ENCODE data around the gene TRRAP. TPM values are rescaled to one million over a fixed set of nuclear protein-coding genes. Genes with fewer than 3 reads are reported as not detected.
"Not testable (repeated sequence)": the region's sequence is repeated elsewhere in the genome, so short reads cannot be mapped to it uniquely, and the experiment has no call there.

Gene TRRAP
- total RNA-seq, 3 donors from 2014 or later: 36.2 to 47.8 (median 44.5) TPM

DNA sequence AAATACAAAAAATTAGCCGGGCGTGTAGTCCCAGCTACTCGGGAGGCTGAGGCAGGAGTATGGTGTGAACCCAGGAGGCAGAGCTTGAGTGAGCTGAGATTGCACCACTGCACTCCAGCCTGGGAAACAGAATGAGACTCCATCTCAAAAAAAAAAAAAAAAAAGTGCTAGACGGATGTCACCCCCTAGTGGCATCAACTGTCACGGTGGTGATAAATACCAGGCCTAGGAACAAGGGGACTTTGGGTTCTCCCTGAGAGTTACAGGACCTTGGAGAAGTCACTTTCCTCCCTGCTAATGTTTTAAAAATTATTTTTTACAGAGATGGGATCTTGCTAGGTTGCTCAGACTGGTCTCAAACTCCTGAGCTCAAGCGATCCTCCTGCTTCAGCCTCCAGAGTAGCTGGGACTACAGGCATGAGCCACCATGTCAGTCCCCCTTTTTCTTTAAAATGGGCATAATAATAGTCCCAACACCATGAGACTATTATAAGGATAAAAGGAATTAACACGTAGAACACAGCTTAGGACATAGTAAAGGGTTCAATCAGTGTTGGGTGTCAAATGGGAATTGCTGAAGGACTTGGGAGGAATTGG lies 5.9 kb upstream of the TRRAP start:
- Histone ChIP-seq H3K36me3 (ENCODE audit: low read depth) (no peaks in the 10 kb centered on the region), H3K4me1 (ENCODE audit: low read depth) (peaks cover 3% of the 10 kb centered on the region), H3K9me3 (no peaks in the 10 kb centered on the region), H3K4me3 (no peak overlapping the region)
- intact Hi-C loops (cut with DNase I, micrococcal nuclease): no loop called here
- ATAC-seq (peak; percentile 27), DNase-seq (peak in 1 of 3 donors; percentile 35)
- TF ChIP-seq CTCF (IDR thresholded peaks at IDR 0.05): no peak

DNA sequence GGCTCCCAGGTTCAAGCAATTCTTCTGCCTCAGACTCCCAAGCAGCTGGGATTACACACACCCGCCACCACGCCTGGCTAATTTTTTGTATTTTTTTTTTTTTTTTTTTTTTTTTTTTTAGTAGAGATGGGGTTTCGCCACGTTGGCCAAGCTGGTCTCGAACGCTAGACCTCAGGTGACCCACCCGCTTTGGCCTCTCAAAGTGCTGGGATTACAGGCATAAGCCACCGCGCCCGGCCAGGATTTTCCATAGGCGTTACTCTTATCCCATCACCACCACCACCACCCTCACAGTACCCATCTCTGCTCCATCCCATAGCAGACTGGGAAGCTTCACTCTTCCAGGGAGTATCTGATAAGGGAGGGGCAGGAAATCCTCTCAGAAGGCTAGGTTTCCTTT lies 4.7 kb upstream of the TRRAP start:
- intact Hi-C loops (cut with DNase I, micrococcal nuclease); ATAC-seq; DNase-seq; H3K4me1 ChIP-seq (ENCODE audit: low read depth); H3K4me3 ChIP-seq; H3K36me3 ChIP-seq (ENCODE audit: low read depth); H3K9me3 ChIP-seq: not testable (repeated sequence)

DNA sequence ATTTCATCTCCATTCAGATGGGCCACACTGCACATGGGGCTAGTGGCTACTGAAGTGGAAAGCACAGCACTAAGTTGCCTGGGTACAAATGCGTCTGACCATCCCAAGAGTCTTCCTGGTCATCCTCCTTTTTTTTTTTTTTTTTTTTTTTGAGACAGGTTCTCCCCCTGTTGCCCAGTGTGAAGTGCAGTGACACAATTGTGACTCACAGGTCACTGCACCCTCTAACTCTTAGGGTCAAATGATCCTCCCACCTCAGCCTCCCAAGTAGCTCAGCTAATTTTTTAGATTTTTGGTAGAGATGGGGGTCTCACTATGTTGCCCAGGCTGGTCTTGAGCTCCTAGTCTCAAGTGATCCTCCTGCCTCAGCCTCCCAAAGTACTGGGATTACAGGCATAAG lies 3.4 kb upstream of the TRRAP start:
- Histone ChIP-seq H3K4me3 (no peak overlapping the region), H3K9me3 (no peaks in the 10 kb centered on the region), H3K36me3 (ENCODE audit: low read depth) (no peaks in the 10 kb centered on the region), H3K4me1 (ENCODE audit: low read depth) (peaks cover 7% of the 10 kb centered on the region)
- TF ChIP-seq CTCF (IDR thresholded peaks at IDR 0.05): no peak
- no peak for DNase-seq
- ATAC-seq: no peak
- intact Hi-C loops (cut with DNase I, micrococcal nuclease): no loop called here

- no peak for DNase-seq
- Histone ChIP-seq H3K4me3 (no peak overlapping the region), H3K9me3 (no peaks in the 10 kb centered on the region), H3K36me3 (ENCODE audit: low read depth) (no peaks in the 10 kb centered on the region), H3K4me1 (ENCODE audit: low read depth) (peaks cover 9% of the 10 kb centered on the region)
- no peak for TF ChIP-seq CTCF (IDR thresholded peaks at IDR 0.05)
- no peak for ATAC-seq
- intact Hi-C loops (cut with DNase I, micrococcal nuclease): no loop called here
Observed at GRCh38 chr7:98875501-98875900, 2.8 kb upstream of the TRRAP start.

GRCh38 chr7:98877146-98877545 lies 1.2 kb upstream of the TRRAP start:
- intact Hi-C loops (cut with DNase I, micrococcal nuclease): no loop called here
- no peak for TF ChIP-seq CTCF (IDR thresholded peaks at IDR 0.05)
- no peak overlapping the region for H3K4me3 ChIP-seq
- DNase-seq (no peak), ATAC-seq (no peak)
- H3K4me1 ChIP-seq (ENCODE audit: low read depth): peaks cover 9% of the 10 kb centered on the region
- H3K9me3 ChIP-seq: no peaks in the 10 kb centered on the region
- peaks cover 4% of the 10 kb centered on the region for H3K36me3 ChIP-seq (ENCODE audit: low read depth)

GRCh38 chr7:98877692-98878364 lies 504 bp upstream of the TRRAP start:
- intact Hi-C loops (cut with DNase I, micrococcal nuclease): no loop called here
- Histone ChIP-seq H3K4me1 (ENCODE audit: low read depth) (peaks cover 9% of the 10 kb centered on the region), H3K36me3 (ENCODE audit: low read depth) (peaks cover 4% of the 10 kb centered on the region), H3K4me3 (peak overlapping the region; percentile 99), H3K9me3 (no peaks in the 10 kb centered on the region)
- DNase-seq (no peak), ATAC-seq (no peak)
- TF ChIP-seq CTCF (IDR thresholded peaks at IDR 0.05): no peak
